NCI-H82 treated with DMSO at 0.1 percent for 48 hours (cell line): ENCODE results near the gene PTPN2.

Source experiments
- DNase-seq: peaks from one replicate; lab custom pipeline; 2025; ENCODE audit not compliant: unreplicated experiment; lab: John Stamatoyannopoulos, UW

Gene PTPN2

DNA sequence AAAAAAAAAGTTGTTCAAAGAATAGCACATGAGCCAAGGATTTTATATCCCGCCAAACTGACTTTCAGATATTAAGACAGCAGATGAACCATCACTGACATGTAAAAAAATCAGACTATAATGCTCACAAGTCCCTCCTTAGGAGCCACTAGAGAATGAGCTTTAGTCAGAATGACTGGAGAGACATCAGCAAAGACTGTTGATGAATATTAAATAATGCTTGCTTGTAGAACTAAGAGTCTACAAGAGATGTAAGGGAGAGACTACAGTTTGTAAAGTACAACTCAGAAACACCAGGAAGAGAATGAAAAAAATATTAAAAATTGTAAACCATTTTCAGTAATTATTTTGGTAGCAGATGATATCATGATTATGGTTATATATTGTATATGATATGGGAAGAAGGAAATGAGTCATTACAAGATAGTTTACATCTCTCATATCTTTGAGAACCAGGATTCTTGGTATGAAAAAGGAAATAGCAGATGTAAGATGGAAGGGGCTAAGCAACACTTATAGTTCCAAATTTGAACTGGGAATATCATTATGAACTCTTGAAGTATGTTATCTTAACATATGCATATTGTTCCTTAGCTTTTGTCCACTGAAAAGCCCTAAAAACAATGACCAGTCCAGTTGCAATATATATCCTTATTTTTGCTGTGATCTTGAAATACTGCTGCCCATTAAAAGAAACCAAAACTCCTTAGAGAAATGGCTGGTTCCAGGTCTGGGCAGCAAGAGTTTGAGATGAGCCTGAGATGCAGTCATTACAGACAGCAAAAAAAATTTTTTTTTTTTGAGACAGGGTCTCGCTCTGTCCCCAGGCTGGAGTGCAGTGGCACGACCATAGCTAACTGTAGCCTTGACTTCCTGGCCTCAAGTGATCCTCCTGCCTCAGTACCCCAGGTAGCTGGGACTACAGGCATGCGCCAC, 55.7 kb downstream of the PTPN2 start:
- DNase-seq, result no peak

DNA sequence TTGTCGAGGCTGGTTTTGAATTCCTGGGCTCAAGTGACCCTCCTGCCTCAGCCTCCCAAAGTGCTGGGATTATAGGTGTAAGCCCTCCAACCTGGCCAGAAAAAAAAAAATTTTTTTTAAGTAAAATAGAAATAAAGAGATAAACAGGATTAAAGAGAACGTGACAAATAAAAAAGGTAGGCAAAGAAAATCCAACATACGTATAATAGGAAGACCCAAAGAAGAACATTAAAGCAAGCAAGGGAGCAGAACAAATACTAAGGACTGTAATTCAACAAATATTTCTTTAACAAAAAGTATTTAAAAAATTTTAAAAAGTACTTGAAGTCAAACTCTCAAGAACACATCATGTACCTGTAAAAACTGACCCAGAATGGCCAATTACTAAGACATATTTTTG, 56.4 kb downstream of the PTPN2 start:
- no peak for DNase-seq

DNA sequence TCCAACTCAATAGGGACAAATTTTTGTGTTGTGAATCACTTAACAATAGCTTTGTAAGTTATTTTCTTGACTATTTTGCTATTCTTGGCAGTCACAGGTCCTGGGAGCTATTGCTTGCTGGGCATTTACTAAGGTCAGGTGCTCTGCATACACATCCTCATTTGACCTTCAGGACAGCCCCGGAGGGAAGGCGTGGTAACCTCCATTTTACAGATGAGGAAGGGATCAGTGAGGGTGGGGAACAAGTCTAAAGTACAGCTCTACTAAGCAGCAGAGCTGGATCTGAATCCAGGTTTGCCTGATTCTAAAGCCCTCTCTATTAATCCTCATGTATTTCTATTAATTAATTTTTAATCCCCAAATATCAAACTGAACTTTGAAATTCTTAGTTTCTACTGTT, 58.8 kb downstream of the PTPN2 start:
- DNase-seq, result no peak

DNA sequence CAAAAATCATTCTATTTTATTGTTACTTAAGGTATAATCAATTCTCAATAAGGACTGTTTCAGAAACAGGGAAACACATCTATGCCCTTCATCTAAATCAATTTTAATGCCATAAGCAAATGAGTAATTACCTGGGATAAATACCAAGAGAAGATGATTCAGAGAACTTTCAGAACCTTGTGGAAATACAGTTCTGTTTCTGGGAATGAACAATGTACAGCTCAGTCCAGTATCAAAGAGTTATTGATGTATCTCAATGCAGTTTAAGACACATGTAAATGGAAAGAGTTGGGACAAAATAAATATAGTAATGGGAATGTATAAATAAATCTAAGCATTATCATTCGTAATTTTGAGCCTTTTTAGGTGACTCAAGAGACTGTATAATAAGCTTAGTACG, 60.1 kb downstream of the PTPN2 start:
- no peak for DNase-seq

DNA sequence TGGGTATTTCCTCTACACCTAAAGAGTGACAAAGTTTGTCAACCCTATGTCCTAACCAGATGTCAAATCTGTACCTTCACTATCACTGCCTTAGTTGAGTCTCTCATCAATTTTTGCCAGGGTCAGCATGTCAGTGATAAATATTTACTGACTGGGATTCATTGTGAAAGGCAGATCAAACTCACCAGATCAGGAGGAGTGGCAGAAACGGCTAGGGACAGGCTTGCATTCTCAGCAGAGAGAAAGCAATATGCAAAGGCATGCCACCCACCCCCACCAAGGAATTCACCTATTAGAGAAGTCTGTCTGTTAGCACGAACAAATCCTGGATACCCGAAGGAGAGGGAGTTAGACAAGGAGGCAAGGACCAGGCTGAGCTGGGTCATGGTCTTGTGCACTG, 62.6 kb downstream of the PTPN2 start:
- no peak for DNase-seq

DNA sequence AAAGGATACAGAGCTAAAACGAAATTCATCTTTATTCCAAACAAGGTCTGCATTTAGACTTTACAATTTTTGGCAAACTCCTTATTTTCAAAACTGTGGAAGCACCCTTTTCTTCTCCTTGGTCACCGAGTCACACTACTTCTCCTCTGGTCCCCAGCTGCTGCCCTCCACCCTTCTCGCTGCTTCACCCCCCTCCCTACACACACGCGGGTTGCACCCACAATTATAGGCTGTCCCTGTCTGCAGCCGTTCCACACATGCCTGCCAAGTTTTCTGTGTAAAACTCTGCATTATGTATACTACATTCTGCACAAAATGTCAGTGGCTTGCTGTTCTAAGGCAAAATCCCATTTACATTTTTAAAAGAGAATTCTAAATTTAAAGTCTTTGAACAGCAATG, 63.5 kb downstream of the PTPN2 start:
- DNase-seq, result no peak

DNA sequence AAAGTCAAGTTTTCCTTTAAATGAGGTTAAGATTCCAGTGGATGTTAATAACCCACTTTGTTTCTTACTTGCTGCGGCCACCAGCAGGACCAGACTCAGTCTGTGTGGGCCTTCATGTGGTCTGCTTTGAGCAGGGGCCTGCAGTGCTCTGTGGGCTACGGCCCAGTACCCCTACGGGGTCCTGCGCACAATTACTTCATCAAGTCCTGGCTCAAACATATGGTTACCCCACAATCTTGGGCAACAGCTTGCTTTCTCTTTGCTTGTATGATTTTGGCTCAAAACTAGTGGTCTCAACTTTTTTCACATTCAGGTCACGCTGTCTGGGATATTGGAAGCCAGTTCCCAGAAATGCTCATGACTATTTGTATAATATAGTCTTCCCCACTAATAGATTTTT, 64.2 kb downstream of the PTPN2 start:
- DNase-seq, result no peak

DNA sequence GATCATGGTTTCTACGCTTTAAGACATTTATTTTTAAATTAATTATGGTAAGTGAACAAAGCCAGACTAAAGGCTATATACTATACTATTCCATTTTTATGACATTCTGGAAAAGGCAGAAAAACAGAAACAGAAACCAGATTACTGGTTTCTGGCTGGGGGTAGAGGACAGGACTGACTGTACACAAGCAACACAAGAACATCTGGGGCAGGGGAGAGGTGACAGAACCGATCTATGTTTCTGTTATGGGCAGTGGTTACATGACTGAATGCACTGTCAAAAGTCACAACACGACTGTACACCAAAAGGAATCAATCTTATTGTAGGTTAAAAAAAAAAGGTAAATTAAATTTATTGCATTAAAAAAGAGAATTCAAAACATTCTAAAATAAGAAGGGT, 64.7 kb downstream of the PTPN2 start:
- no peak for DNase-seq

DNA sequence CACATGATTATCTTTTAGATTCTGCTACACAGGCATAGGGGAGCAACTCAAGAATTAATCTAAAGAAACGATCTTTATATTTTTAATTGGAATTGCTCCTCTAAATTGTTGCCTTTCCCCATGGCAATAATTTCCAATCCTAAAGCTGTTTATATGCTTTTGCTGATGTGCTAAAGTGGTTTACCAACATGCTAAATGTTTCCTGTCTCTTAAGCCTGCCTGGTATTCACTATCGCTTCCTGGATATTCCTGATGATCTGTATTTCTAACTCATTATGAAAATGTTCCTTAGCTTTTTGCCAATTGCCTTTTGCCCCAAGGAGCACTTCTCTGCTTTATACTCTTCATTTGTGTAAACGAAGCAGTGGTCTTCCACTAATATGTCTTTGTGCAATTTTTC, 65.8 kb downstream of the PTPN2 start:
- no peak for DNase-seq

DNA sequence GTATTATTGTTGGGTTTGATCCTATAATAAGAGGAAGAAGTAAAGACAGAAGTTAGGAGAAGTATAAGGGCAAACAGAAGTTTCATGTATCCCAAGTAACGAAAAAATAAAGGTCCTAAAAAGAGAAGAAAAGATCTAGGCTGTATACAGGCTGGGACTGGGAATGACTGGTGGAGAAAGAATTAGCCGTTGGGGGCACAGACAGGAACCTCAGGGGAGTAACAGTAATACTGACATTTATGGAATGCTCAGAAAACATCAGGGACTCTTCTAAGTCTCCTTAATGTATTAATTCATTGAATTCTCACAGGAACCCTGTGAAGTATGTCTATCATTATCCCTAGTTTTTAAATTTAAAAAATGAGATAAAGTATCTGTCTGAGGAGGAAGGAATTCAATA, 67.6 kb downstream of the PTPN2 start:
- no peak for DNase-seq

DNA sequence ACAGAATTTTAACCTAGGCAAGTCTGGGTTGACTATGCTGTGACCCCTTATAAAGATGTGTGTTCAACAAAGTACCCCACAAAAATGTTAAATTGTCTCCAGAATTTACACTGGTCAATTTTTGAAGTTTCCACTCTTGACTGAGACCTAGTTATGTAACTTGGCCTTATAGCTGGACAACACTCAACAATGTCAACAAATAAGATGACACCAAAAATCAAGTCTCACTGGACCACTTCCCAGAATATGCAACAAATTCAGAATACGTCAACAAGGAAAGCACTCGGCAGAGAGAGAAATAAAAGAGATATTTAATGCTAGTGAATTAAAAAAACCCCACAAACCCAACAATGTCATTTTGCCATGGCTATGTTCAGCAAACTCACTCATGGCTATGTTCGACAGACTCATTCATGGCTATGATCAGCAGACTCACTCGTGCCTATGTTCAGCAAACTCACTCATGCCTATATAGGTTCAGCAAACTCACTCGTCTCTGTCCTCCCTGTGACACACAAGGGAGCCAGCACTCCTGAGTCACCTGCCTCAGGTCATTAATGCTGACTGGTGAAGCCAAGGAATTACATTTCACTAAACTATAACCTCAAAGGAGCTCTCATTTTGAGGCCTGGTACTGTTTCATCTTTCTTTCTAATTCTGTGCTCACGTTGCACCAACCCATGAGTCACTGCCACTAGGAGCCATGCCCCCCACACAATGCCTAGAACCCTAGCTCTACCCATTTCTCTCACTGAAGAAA, 72.7 kb downstream of the PTPN2 start:
- DNase-seq, result no peak

DNA sequence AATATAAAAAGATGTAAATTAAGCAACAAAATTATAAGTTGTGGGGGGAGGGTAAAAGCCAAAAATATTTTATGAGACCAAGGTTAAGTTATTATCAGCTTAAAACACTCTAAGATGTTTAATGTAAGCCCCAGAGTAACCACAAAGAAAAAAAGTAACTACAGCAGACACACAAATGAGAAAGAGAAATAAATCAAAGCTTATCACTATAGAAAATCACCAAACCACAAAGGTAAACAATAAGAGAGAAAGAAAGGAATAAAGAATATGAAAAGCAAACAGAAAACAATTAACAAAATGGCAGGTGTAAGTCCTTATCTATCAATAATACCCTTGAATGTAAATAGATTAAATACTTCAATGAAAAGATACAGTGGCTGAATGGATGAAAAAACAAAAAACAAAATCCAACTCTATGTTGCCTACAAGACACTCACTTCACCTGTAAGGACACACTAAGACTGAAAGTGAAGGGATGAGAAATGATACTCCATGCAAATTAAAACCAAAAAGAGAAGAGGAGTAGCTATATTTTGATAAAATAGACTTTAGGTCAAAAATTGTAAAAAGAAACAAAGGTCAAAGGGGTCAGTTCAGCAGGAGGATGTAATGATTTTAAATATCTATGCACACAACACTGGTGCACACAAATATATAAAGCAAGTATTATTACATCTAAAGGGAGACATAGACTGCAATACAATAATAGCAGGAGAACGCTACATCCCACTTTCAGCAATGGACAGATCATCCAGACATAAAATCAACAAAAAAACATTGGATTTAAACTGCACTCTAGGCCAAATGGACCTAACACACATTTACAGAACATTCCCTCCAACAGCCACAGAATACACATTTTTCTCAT, 80.7 kb downstream of the PTPN2 start:
- DNase-seq, result no peak

DNA sequence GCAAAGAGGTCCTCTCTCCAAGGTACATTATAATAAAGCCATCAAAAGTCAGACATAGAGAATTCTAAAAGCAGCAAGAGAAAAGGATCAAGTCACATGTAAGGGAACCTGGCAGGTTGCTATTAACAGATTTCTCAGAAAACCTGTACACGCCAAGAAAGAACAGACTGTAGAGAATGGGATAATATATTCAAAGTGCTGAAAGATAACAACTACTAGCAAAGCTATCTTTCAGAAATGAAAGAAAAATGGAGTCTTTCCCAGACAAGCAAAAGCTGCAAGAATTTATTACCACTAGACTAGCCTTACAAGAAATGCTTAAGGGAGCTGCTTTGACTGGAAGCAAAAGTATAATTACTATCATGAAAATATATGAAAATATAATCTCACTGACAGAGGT, 81.5 kb downstream of the PTPN2 start:
- DNase-seq, result no peak

DNA sequence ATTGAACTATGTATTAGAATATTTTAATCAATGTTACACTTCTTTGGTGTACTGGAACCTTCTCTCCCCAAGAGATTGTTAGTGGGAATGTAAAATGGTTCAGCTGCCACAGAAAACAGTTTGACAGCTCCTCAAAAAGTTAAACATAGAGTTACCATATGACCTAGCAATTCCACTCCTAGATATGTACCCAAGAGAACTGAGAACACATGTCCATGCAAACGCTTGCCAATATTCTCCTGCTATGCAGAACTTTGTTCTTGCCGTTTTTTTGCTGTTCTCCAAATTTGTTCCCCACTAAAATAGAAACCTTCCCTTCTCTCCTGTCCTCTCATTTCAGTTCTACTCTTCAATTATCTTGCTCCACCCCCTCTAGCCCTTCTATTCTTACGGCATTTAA, 87.6 kb downstream of the PTPN2 start:
- no peak for DNase-seq

DNA sequence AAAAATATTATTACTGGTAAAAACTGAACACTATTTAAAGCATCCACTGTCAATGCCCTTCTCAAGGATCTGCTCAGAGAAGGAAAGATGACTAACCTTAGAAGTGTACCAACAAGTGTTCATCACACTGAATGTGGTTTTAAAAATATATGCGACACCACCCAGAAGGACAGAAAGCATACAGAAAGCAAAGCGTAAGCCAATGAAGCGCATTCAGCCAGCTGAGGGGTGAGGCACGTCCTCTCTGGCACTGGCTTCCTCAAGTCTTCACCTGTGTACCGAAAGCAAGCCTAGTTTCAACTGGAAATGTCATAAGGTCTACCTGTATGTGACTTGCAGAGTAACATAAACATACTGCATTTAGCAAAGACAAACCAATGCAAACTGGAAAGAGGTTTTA, 92.4 kb downstream of the PTPN2 start:
- no peak for DNase-seq

DNA sequence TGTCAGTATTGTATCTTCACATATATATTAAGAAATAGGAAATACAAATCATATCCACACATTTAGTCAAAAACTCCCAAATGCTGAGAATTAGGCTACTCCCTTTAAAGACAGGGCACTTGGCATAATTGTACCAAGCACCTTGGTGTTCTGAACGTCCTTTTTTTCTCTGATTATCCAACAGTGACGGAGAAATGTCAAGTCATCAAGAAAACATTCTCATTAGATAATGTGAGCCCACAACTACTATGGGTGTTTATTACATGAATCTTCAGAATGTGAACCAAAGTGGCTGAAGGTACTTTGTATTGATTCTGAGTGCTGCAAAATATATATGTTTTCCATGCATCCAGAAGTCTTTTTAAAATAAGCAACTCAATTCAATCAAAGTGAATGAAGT, 97.4 kb downstream of the PTPN2 start:
- no peak for DNase-seq

DNA sequence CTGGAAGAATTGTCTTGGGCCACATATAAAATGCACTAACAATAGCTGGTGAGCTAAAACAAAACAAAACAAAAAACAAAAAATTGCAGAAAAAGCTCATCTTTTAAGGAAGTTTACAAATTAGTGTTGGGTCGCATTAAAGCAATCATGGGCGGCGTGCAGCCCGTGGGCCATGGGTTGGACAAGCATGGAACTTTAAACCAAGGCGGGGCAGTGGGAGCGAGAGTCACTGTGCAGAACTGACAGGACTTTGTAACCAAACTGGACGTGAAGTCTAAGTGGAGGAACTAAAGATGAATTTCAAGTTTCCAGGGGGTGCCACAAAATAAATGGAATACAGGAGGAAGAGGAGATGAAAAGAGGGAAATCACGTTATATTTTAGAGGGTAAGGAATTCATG, 100.5 kb downstream of the PTPN2 start:
- DNase-seq, result no peak

DNA sequence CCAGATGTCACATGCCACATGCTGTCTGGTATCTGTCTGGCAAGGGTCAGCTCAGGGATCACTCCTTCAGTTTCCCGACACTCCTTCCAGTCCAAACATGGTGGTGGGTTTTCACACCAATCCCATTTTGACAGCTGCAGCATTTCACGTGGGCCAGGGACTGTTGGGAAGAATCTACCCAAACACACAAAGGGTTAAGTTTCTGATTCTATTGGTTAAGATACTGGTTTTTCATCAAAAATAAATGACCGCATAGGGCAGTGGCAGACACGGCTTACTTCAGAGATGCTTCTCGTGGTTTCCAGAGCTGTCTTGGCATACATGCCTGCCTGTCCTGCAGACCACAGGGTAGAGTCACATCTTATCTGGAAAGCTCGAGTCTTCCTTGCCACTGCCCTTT, 101.5 kb downstream of the PTPN2 start:
- DNase-seq, result no peak

DNA sequence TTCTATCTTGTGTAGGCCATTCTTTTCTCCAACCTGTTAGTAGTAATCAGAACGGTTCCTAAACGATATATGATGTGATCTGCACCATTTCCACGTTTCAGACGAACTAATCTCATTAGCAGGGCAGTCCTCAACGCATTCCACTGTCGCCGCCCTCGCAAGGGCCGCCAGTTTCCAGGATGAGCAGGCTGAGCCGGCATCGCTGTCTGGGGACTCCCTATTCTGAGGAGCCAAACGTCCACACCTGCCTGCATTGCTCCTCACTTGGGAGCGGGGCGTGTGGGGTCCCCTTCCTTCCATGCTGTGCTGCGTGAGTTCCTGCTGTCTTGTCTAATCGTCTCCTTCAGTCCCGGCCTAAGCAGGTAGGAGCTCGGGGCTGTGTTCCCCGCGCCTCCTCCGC, 104.6 kb downstream of the PTPN2 start:
- no peak for DNase-seq

DNA sequence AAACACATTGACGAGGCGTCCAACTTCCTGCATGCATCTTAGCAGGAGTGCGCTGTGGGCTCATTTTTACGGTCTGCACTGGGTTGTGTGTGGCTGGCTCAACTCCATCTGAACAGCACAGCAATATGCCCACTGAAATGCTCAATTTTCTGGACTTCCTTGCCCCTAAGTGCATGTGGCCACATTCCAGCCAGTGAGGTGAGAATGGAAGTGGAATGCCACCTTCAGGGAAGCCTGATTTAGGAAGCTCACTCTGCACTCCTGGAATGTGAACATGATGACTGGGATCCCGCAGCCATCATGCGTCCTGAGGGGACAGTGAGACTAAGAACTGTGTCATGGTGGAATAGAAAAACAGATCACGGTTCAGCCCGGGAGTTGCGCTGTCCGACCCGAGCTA, 105.0 kb downstream of the PTPN2 start:
- no peak for DNase-seq

DNA sequence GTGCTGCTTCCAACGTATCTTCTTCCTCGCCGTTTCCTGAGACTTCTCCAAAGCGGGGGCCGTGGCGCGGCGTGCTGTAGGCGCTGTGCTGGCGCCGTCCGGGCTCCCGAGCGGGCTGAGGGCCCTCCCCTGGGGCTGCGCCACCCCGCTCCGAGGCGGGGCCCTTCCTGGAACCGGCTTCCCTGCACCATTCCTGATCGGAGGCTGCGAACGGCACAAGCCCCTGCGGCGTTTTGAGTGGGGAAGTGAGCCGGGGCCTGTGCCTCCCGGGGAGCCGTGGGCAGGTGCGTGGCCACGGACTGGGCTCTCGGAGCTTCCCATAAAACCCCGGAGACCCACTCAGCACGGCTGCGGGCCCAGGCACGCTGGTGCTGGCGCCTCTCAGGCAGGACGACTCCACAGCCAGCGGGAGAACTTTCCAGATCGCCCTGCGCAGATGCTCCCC, 106.5 kb downstream of the PTPN2 start:
- no peak for DNase-seq
